Suppressor macrophage (primary cell): Measurements from ENCODE around the gene BRD3OS.

ENCODE experiments used
- DNase-seq, 4 experiments: peaks; one replicate each; pipeline ENCODE4 v3.0.0-alpha.2; 2020 to 2022

BRD3OS gene

DNA sequence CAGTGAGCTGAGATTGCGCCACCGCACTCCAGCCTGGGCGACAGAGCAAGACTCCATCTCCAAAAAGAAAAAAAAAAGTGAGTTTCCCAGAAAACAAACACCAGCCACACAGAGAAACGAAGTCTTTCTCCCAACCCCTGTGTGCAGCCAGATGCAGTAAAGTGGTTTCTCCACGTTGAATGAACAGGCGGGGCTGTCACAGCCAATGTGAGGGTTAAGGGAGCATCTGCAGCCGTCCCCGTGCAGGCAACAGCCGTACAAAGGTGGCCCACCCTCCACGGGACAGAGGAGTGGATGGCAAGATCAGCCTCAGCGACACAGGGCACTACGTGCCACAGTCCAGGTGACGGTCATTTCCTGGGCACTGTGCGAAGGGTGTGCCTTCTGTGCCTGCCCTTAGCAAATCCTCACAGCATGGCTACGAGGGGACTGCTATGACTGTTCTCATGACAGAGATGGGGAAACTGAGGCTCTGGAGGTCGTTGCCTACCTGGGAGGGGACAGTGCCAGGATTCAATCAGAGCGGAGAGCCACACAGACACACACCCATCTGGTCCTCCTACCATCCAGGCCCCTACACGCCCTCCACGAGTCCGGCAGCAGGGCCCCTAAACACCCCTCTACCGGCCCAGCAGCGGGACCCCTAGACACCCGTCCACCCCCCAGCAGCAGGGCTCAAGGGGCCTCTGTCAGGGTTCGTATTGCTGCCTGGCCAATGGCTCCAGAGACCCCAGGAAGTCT, 35.5 kb upstream of the BRD3OS start:
- no peak for DNase-seq

GRCh38 chr9:133990366-133991213, 34.7 kb upstream of the BRD3OS start:
- DNase-seq: peak in 1 of 4 experiments; percentile 13

GRCh38 chr9:133991214-133991921, 33.9 kb upstream of the BRD3OS start:
- DNase-seq: peak in 3 of 4 experiments; percentile 23 to 49 (median 41)

- DNase-seq: peak; percentile 56 to 88 (median 76)
These were observed 33.1 kb upstream of the BRD3OS start, which contains the start of gene VAV2 for GRCh38 chr9:133991964-133992779. Gene VAV2 (minus strand): TSS chr9:133992324. CDS start chr9:133992278, 46 bp downstream.

GRCh38 chr9:133992780-133993634, 32.3 kb upstream of the BRD3OS start:
- DNase-seq: peak; percentile 73 to 92 (median 84)

DNA sequence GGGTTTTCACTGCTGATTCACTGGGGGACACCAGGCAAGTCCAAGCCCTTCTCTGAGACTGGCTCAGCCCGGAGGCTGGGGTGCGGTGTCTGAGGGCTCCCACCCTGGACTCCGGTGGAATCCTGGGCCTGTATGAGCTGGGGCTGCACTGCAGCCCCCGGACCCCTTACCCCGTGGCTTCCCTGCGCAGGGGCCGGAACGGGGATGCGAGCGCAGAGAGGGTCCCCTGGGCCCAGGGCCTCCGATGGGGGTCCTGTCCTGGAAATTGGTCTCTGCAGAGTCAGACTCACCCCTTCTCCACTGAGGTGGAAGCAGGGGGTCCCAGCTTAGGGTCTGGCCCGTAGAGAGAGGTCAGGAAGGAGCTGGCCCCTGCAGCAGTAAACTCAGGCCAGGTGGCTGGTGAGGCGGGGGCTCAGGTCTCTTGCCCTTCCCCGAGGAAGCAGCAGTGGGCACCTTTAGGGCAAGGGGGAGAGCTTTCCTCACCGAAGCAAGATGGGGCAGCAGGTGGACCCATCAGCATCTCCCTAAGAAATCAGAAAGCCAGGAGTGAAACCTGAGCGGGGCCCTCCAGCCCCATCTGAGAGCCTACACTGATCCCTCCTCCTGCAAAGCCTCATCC, 31.5 kb upstream of the BRD3OS start:
- DNase-seq: no peak

DNA sequence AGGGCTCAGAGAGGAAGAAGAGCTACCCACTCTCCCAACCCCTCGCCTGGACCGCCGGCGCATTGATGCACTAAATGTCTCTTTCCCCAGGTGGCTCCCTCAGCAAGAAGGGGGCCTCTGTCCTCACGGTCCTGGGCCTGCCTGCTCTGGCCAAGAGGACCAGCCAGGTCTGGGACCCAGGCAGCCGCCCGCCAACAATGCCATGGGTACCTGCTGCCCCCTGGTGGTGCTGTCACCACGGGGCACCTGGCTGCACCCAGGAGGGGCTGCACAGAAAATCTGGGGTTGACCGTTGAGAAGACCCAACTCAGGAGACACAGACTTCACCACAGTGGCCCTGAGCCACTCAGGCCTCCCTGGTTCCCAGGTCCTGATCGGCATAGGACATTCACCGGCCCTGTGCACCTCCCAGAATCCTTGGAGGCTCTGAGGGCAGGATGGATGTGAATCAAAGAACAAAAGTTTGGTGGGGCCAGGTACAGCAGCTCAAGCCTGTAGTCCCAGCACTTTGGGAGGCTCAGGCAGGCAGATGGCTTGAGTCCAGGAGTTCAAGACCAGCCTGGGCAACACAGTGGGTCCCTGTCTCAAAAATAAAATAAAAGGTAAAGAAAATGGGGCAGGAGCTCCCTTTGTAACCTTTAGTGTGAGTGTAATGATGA, 30.8 kb upstream of the BRD3OS start:
- peak; percentile 78 to 92 (median 87) for DNase-seq

DNA sequence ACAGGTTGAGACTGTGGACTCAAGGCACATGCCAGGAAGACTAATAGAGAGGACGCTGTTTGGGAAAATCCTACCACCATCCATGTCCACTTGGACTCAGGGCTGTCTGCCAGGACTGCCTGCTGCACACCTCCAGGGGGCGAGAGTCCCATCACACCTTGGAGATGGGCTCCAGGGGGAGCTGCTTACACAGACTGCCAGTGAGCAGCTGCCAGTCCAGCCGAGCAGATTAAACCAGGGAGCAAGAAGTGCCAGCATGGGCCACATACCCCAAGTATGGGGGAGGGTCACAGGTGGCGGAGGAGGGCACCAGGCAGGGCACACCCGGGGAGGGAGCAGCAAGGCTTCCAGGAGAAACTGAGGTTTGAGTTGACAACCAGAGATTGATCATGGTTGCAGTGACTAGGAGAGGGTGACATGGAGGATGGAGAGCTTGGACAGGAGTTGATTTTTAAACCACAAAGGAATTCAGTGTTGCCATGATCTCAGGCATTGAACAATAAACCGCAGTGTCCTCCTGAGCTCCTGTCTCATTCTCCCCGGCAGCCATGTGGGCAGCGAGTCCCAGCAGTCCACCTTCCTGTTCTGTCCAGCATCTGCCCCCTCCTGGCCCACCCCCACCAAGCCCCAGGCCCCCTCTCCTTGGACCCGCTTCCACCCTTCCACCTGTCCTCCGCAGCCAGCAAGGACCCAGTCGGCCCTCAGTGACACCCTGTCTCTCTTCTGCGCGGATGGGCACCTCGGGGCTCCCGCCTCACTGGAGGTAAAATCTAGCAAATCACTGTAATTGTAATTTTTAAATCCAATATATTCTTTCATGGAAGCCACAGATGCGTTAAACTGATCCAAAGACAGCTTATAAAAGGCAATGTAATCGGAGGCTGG, 30.0 kb upstream of the BRD3OS start:
- DNase-seq: peak in 3 of 4 experiments; percentile 15 to 39 (median 20)

- peak; percentile 20 to 58 (median 36) for DNase-seq
These were observed 28.5 kb upstream of the BRD3OS start for GRCh38 chr9:133996531-133997520.

GRCh38 chr9:133997584-133997983, 27.7 kb upstream of the BRD3OS start:
- no peak for DNase-seq

GRCh38 chr9:133998915-133999595, 26.2 kb upstream of the BRD3OS start:
- DNase-seq: no peak

- no peak for DNase-seq
These were observed 25.4 kb upstream of the BRD3OS start for GRCh38 chr9:133999851-134000265.

DNA sequence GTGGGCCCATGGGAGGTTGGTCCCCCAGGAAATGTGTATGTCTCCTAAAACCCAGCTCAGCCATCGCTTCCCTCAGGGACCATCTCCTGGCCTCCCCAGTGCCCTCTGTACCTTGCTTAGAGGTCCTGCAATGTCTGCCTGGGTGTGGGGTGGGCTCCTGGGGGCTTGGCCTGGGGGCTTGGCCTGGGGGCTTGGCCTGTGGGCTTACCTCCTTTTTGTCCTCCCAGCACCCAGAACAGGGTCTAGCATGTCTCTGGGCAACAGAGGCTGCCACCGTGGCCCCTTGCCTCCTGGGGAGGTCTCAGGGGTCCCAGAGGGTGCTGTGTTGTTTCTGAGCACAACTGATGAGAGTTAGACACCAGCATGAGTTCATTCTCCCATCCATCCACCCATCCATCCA, 22.5 kb upstream of the BRD3OS start:
- no peak for DNase-seq

GRCh38 chr9:134003237-134003636, 22.0 kb upstream of the BRD3OS start:
- DNase-seq: no peak

GRCh38 chr9:134004131-134004873, 21.0 kb upstream of the BRD3OS start:
- peak in 1 of 4 experiments; percentile 11 for DNase-seq

- DNase-seq: no peak
These were observed 20.4 kb upstream of the BRD3OS start for GRCh38 chr9:134004881-134005280.
